SK-N-SH treated with all-trans-retinoic acid at 6 μM for 48 hours (cell line): Measurements from ENCODE around the gene LSM14A.

ENCODE experiments used
- ATAC-seq: fragments of 200-7000 bp; cut with Tn5 transposase; 3 replicates; pipeline ENCODE4 v1.9.1; 2020; ENCODE audit warnings: mild to moderate bottlenecking, moderate library complexity
- ARNTL ChIP-seq: fragments of 450-650 bp; formaldehyde crosslinking; IDR thresholded peaks from 2 replicates; pipeline ENCODE4 v1.5.0; 2020; ENCODE audit warnings: low read depth, mild to moderate bottlenecking, moderate library complexity, borderline replicate concordance
- BACH2 ChIP-seq: fragments of 250-450 bp; sonication (Bioruptor Pico); IDR thresholded peaks from 2 replicates; pipeline ENCODE4 v1.9.0; 2021; ENCODE audit warnings: mild to moderate bottlenecking, borderline replicate concordance
- CREB5 ChIP-seq: fragments of 250-450 bp; sonication (Bioruptor Pico); IDR thresholded peaks from 2 replicates; pipeline ENCODE4 v1.5.1; 2020; ENCODE audit warnings: low read depth, mild to moderate bottlenecking, moderate library complexity
- CSDC2 ChIP-seq: fragments of 250-450 bp; sonication (Bioruptor Pico); IDR thresholded peaks from 2 replicates; pipeline ENCODE4 v1.5.0; 2020; ENCODE audit warnings: mild to moderate bottlenecking, moderate library complexity
- CSRNP3 ChIP-seq: fragments of 250-450 bp; sonication (Bioruptor Pico); IDR thresholded peaks from 2 replicates; pipeline ENCODE4 v1.5.1; 2021; ENCODE audit warnings: mild to moderate bottlenecking, moderate library complexity
- ESRRG ChIP-seq: fragments of 250-450 bp; sonication (Bioruptor Pico); IDR thresholded peaks from 2 replicates; pipeline ENCODE4 v1.6.1; 2021; ENCODE audit warnings: mild to moderate bottlenecking
- GLIS3 ChIP-seq: fragments of 250-450 bp; sonication (Bioruptor Pico); IDR thresholded peaks from 2 replicates; pipeline ENCODE4 v1.5.0; 2020; ENCODE audit warnings: mild to moderate bottlenecking, moderate library complexity
- ISL1 ChIP-seq: fragments of 250-450 bp; sonication (Bioruptor Pico); IDR thresholded peaks from 2 replicates; pipeline ENCODE4 v2.1.2; 2022; ENCODE audit warnings: mild to moderate bottlenecking, moderate library complexity
- OSR1 ChIP-seq: fragments of 250-450 bp; sonication (Bioruptor Pico); IDR thresholded peaks from 2 replicates; pipeline ENCODE4 v1.8.0; 2022; ENCODE audit warnings: moderate library complexity, mild to moderate bottlenecking, inconsistent platforms
- PPARA ChIP-seq: fragments of 250-450 bp; sonication (Bioruptor Pico); IDR thresholded peaks from 2 replicates; pipeline ENCODE4 v1.5.0; 2020; ENCODE audit warnings: mild to moderate bottlenecking, borderline replicate concordance
- RARB ChIP-seq: fragments of 250-450 bp; sonication (Bioruptor Pico); IDR thresholded peaks from 2 replicates; pipeline ENCODE4 v1.8.0; 2021; ENCODE audit warnings: mild to moderate bottlenecking, moderate library complexity
- SNAI2 ChIP-seq: fragments of 250-450 bp; sonication (Bioruptor Pico); IDR thresholded peaks from 2 replicates; pipeline ENCODE4 v1.5.0; 2020; ENCODE audit warnings: mild to moderate bottlenecking, moderate library complexity
- TCF4 ChIP-seq: fragments of 250-450 bp; sonication (Bioruptor Pico); IDR thresholded peaks from 2 replicates; pipeline ENCODE4 v1.8.0; 2021; ENCODE audit warnings: mild to moderate bottlenecking, moderate library complexity, borderline replicate concordance
- TOX ChIP-seq: fragments of 250-450 bp; sonication (Bioruptor Pico); IDR thresholded peaks from 2 replicates; pipeline ENCODE4 v1.8.0; 2021; ENCODE audit warnings: mild to moderate bottlenecking, moderate library complexity, borderline replicate concordance
- TSHZ2 ChIP-seq: fragments of 250-450 bp; sonication (Bioruptor Pico); IDR thresholded peaks from 2 replicates; pipeline ENCODE4 v1.5.0; 2020; ENCODE audit warnings: mild to moderate bottlenecking, moderate library complexity
- ZC3H10 ChIP-seq: fragments of 250-450 bp; sonication (Bioruptor Pico); IDR thresholded peaks from 2 replicates; pipeline ENCODE4 v1.5.1; 2021; ENCODE audit warnings: mild to moderate bottlenecking, moderate library complexity
- ZFP3 ChIP-seq: fragments of 250-450 bp; sonication (Bioruptor Pico); IDR thresholded peaks from 2 replicates; pipeline ENCODE4 v1.5.0; 2020; ENCODE audit warnings: mild to moderate bottlenecking, moderate library complexity
- ZFP30 ChIP-seq: fragments of 450-650 bp; formaldehyde crosslinking; IDR thresholded peaks from 2 replicates; pipeline ENCODE4 v1.5.0; 2022; ENCODE audit warnings: mild to moderate bottlenecking, moderate library complexity
- ZNF565 ChIP-seq: fragments of 450-650 bp; formaldehyde crosslinking; conservative IDR thresholded peaks from 2 replicates; pipeline ENCODE4 v1.5.0; 2020; ENCODE audit warnings: low read depth, mild to moderate bottlenecking, moderate library complexity
- ZNF70 ChIP-seq: fragments of 450-650 bp; formaldehyde crosslinking; IDR thresholded peaks from 2 replicates; pipeline ENCODE4 v1.5.0; 2020; ENCODE audit warnings: mild to moderate bottlenecking, moderate library complexity
- ZNF8 ChIP-seq: fragments of 450-650 bp; formaldehyde crosslinking; IDR thresholded peaks from 2 replicates; pipeline ENCODE4 v1.5.0; 2020; ENCODE audit warnings: mild to moderate bottlenecking, moderate library complexity
- TF ChIP-seq, protein P1 (sequence below): fragments of 250-450 bp; sonication (Bioruptor Pico); IDR thresholded peaks from 2 replicates; pipeline ENCODE4 v1.8.0; 2020; ENCODE audit warnings: mild to moderate bottlenecking, moderate library complexity, borderline replicate concordance
- TF ChIP-seq, protein P2 (sequence below): fragments of 250-450 bp; sonication (Bioruptor Pico); IDR thresholded peaks from 2 replicates; pipeline ENCODE4 v1.8.0; 2021; ENCODE audit warnings: low read depth, mild to moderate bottlenecking, moderate library complexity, borderline replicate concordance

Gene LSM14A

DNA sequence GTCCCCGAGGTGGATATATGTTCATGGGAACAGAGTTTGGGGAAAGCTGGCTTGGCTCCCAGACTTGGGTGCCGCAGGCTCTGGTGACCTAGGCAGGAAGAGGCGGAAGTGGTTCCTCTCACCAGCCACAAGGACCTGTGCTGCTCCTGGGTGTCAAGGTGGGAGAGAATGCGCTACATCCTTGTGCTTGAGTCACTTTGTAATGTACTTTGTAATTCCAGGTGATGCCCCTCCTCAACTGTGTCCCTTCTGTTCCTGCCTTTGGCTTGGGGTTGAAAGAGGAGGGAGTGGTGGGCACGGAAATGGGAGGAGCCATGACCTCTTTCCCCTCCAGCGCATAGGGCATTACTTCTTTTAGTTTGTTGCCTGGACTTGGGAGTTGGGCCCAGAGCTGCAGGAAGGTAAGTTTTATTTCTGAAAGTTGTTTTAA is 92.9 kb downstream of the LSM14A start:
- ATAC-seq = no peak
- TF ChIP-seq CSRNP3 (CRISPR knock-in tag) (no peak), RARB (CRISPR knock-in tag) (no peak), TOX (CRISPR knock-in tag) (no peak), ZNF8 (no peak), SNAI2 (CRISPR knock-in tag) (no peak), ZFP3 (CRISPR knock-in tag) (no peak), ARNTL (no peak), CSDC2 (CRISPR knock-in tag) (no peak), ZNF70 (no peak), ISL1 (no peak), ESRRG (CRISPR knock-in tag) (no peak), ZC3H10 (CRISPR knock-in tag) (no peak), PPARA (CRISPR knock-in tag) (no peak), CREB5 (CRISPR knock-in tag) (no peak), ZNF565 (CRISPR knock-in tag) (no peak), BACH2 (CRISPR knock-in tag) (no peak), GLIS3 (CRISPR knock-in tag) (no peak)
- TF ChIP-seq, protein P1, sequence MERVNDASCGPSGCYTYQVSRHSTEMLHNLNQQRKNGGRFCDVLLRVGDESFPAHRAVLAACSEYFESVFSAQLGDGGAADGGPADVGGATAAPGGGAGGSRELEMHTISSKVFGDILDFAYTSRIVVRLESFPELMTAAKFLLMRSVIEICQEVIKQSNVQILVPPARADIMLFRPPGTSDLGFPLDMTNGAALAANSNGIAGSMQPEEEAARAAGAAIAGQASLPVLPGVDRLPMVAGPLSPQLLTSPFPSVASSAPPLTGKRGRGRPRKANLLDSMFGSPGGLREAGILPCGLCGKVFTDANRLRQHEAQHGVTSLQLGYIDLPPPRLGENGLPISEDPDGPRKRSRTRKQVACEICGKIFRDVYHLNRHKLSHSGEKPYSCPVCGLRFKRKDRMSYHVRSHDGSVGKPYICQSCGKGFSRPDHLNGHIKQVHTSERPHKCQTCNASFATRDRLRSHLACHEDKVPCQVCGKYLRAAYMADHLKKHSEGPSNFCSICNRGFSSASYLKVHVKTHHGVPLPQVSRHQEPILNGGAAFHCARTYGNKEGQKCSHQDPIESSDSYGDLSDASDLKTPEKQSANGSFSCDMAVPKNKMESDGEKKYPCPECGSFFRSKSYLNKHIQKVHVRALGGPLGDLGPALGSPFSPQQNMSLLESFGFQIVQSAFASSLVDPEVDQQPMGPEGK = no peak
- TF ChIP-seq, all 23 proteins: peak for 0

DNA sequence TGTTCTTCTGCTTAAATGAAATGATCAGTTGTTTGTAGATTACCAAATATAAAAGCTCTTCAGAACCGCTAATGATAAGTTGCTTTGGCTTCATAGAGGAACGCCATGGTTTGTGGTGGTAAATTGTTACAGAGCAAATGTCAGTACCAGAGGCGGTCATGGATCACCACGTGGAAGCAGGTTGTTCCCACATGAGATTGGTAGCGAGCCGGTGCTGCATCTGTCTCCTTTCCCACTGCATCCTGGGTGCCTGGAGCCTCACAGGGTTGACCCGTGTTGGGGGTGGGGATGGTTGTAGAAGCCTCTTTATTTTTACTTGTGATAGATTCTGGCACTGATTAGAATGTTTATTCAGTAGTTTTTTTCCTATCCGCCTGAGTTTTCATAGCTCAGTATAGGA is 96.8 kb downstream of the LSM14A start:
- no peak for ATAC-seq
- TF ChIP-seq ZNF565 (CRISPR knock-in tag) (no peak), CREB5 (CRISPR knock-in tag) (no peak), ZNF8 (no peak), TSHZ2 (CRISPR knock-in tag) (no peak), ZC3H10 (CRISPR knock-in tag) (no peak), ISL1 (no peak), GLIS3 (CRISPR knock-in tag) (no peak), OSR1 (CRISPR knock-in tag) (no peak), TOX (CRISPR knock-in tag) (no peak), PPARA (CRISPR knock-in tag) (no peak)

- TF ChIP-seq ZNF565 (CRISPR knock-in tag) (no peak), CSDC2 (CRISPR knock-in tag) (no peak), ESRRG (CRISPR knock-in tag) (no peak), ISL1 (no peak), ZFP30 (CRISPR knock-in tag) (no peak), GLIS3 (CRISPR knock-in tag) (no peak), TCF4 (no peak)
- TF ChIP-seq, protein P1 = no peak
- TF ChIP-seq, protein P2, sequence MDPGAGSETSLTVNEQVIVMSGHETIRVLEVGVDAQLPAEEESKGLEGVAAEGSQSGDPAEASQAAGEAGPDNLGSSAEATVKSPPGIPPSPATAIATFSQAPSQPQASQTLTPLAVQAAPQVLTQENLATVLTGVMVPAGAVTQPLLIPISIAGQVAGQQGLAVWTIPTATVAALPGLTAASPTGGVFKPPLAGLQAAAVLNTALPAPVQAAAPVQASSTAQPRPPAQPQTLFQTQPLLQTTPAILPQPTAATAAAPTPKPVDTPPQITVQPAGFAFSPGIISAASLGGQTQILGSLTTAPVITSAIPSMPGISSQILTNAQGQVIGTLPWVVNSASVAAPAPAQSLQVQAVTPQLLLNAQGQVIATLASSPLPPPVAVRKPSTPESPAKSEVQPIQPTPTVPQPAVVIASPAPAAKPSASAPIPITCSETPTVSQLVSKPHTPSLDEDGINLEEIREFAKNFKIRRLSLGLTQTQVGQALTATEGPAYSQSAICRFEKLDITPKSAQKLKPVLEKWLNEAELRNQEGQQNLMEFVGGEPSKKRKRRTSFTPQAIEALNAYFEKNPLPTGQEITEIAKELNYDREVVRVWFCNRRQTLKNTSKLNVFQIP (CRISPR knock-in tag) = no peak
- TF ChIP-seq, all 23 proteins: peak for 0
- no peak for ATAC-seq
Measured at GRCh38 chr19:34269489-34269888, 97.2 kb downstream of the LSM14A start.
